Naive B cell (primary cell): ENCODE results near the gene EIF4E1B. TPM values are rescaled to one million over a fixed set of nuclear protein-coding genes. Genes with fewer than 3 reads are reported as not detected.
A peak's percentile ranks its signal among the peaks of the same experiment; 100 is the strongest.

Experiments
- ATAC-seq, 2 donors: fragments of 150-1000 bp; cut with Tn5 transposase; 2 replicates each; pipeline ENCODE4 v1.10.0; 2021; ENCODE audit warnings: low read depth in 2 of 2, mild to moderate bottlenecking in 2 of 2, moderate library complexity in 2 of 2
- DNase-seq: peaks from one replicate; pipeline ENCODE4 v3.0.0; 2022
- H3K27ac Mint-ChIP-seq, 6 donors: one replicate each; pipeline ENCODE4 v1.8.0; 2020 to 2022; ENCODE audit warnings: mild to moderate bottlenecking in 6 of 6, mixed read lengths in 6 of 6, moderate library complexity in 5 of 6, inconsistent platforms in 2 of 6
- H3K27me3 Mint-ChIP-seq, 3 donors: one replicate each; pipeline ENCODE4 v1.8.0; 2021 to 2022; ENCODE audit warnings: mixed read lengths in 3 of 3, mild to moderate bottlenecking in 1 of 3
- H3K36me3 Mint-ChIP-seq, 2 donors: one replicate each; pipeline ENCODE4 v1.8.0; 2020 to 2022; ENCODE audit warnings: mixed read lengths in 2 of 2, inconsistent platforms in 1 of 2, mild to moderate bottlenecking in 1 of 2
- H3K4me1 Mint-ChIP-seq, 3 donors: one replicate each; pipeline ENCODE4 v1.8.0; 2020 to 2022; ENCODE audit warnings: mixed read lengths in 3 of 3, inconsistent platforms in 1 of 3, mild to moderate bottlenecking in 1 of 3, moderate library complexity in 1 of 3
- H3K4me3 Mint-ChIP-seq, 8 donors: one replicate each; pipeline ENCODE4 v1.8.0; 2020 to 2022; ENCODE audit warnings: mild to moderate bottlenecking in 8 of 8, mixed read lengths in 8 of 8, moderate library complexity in 8 of 8, inconsistent platforms in 2 of 8
- H3K9me3 Mint-ChIP-seq, 7 donors: one replicate each; pipeline ENCODE4 v1.8.0; 2020 to 2022; ENCODE audit warnings: mixed read lengths in 7 of 7, mild to moderate bottlenecking in 5 of 7, inconsistent platforms in 2 of 7, moderate library complexity in 1 of 7
- polyA plus RNA-seq, 6 donors: library from polyadenylated mRNA; unstranded; fragments of 300-500 nt; fragmentation: Illumina TruSeq; gene quantifications; one replicate each; pipeline ENCODE4 v1.2.3, GENCODE V29; 2021; ENCODE audit warnings: low read depth in 6 of 6

Gene EIF4E1B
- polyA plus RNA-seq, 6 donors from 2014 or later: not detected

GRCh38 chr5:176659860-176660461 is 29.5 kb downstream of the EIF4E1B start:
- Mint-ChIP-seq H3K4me3 (peak overlapping the region in 5 of 8 donors; percentile 39 to 81 (median 64)), H3K27me3 (peaks cover 10 to 21% (median 15%) of the 10 kb centered on the region in 3 donors), H3K9me3 (peaks cover 0 to 1% (median 0%) of the 10 kb centered on the region in 7 donors), H3K4me1 (peaks cover 28 to 38% (median 36%) of the 10 kb centered on the region in 3 donors), H3K36me3 (no peaks in the 10 kb centered on the region), H3K27ac (no peak overlapping the region)
- DNase-seq (no peak), ATAC-seq (no peak)

- H3K27ac Mint-ChIP-seq: peak overlapping the region in 1 of 6 donors; percentile 95
- no peaks in the 10 kb centered on the region for H3K36me3 Mint-ChIP-seq
- peaks cover 0 to 2% (median 0%) of the 10 kb centered on the region in 7 donors for H3K9me3 Mint-ChIP-seq
- DNase-seq (no peak), ATAC-seq (peak; percentile 41 to 45)
- peak overlapping the region in 3 of 8 donors; percentile 6 to 75 (median 54) for H3K4me3 Mint-ChIP-seq
- H3K27me3 Mint-ChIP-seq: peaks cover 14 to 26% (median 20%) of the 10 kb centered on the region in 3 donors
- H3K4me1 Mint-ChIP-seq: peaks cover 28 to 38% (median 36%) of the 10 kb centered on the region in 3 donors
Observed at GRCh38 chr5:176660530-176660859, 30.0 kb downstream of the EIF4E1B start.

GRCh38 chr5:176660860-176661641 is 30.6 kb downstream of the EIF4E1B start:
- Mint-ChIP-seq H3K9me3 (peaks cover 0 to 4% (median 0%) of the 10 kb centered on the region in 7 donors), H3K4me3 (peak overlapping the region in 4 of 8 donors; percentile 29 to 68 (median 30)), H3K4me1 (peaks cover 28 to 38% (median 36%) of the 10 kb centered on the region in 3 donors), H3K27me3 (peaks cover 16 to 29% (median 24%) of the 10 kb centered on the region in 3 donors), H3K36me3 (no peaks in the 10 kb centered on the region), H3K27ac (peak overlapping the region in 4 of 6 donors; percentile 34 to 95 (median 74))
- ATAC-seq: peak; percentile 80 to 82
- DNase-seq: peak; percentile 75

GRCh38 chr5:176661676-176662075 is 31.2 kb downstream of the EIF4E1B start:
- no peak for DNase-seq
- Mint-ChIP-seq H3K4me3 (no peak overlapping the region), H3K4me1 (peaks cover 28 to 38% (median 36%) of the 10 kb centered on the region in 3 donors)

GRCh38 chr5:176662371-176663333 is 32.2 kb downstream of the EIF4E1B start:
- no peak overlapping the region for H3K27ac Mint-ChIP-seq
- no peak overlapping the region for H3K4me3 Mint-ChIP-seq
- H3K9me3 Mint-ChIP-seq: peaks cover 0 to 4% (median 0%) of the 10 kb centered on the region in 7 donors
- DNase-seq: no peak
- no peak for ATAC-seq
- H3K4me1 Mint-ChIP-seq: peaks cover 28 to 35% (median 35%) of the 10 kb centered on the region in 3 donors
- H3K36me3 Mint-ChIP-seq: no peaks in the 10 kb centered on the region
- peaks cover 21 to 40% (median 30%) of the 10 kb centered on the region in 3 donors for H3K27me3 Mint-ChIP-seq

More at GRCh38 chr5:176661676-176662075, 31.2 kb downstream of the EIF4E1B start:
- peak overlapping the region in 2 of 6 donors; percentile 74 to 92 for H3K27ac Mint-ChIP-seq
- H3K9me3 Mint-ChIP-seq: peaks cover 0 to 4% (median 0%) of the 10 kb centered on the region in 7 donors
- H3K36me3 Mint-ChIP-seq: no peaks in the 10 kb centered on the region
- peaks cover 20 to 33% (median 24%) of the 10 kb centered on the region in 3 donors for H3K27me3 Mint-ChIP-seq
- no peak for ATAC-seq

- Mint-ChIP-seq H3K36me3 (no peaks in the 10 kb centered on the region), H3K27me3 (peaks cover 25 to 49% (median 36%) of the 10 kb centered on the region in 3 donors), H3K27ac (no peak overlapping the region), H3K4me1 (peaks cover 22 to 26% (median 26%) of the 10 kb centered on the region in 3 donors), H3K9me3 (peaks cover 0 to 4% (median 0%) of the 10 kb centered on the region in 7 donors), H3K4me3 (no peak overlapping the region)
- DNase-seq (no peak), ATAC-seq (no peak)
Observed at GRCh38 chr5:176663566-176663965, 33.1 kb downstream of the EIF4E1B start.

GRCh38 chr5:176664479-176664878 is 34.0 kb downstream of the EIF4E1B start:
- Mint-ChIP-seq H3K27ac (no peak overlapping the region), H3K27me3 (peaks cover 33 to 56% (median 44%) of the 10 kb centered on the region in 3 donors), H3K4me3 (no peak overlapping the region), H3K9me3 (peaks cover 0 to 4% (median 0%) of the 10 kb centered on the region in 7 donors), H3K4me1 (peaks cover 14 to 17% (median 17%) of the 10 kb centered on the region in 3 donors), H3K36me3 (no peaks in the 10 kb centered on the region)
- ATAC-seq (no peak), DNase-seq (no peak)

GRCh38 chr5:176664886-176665285 is 34.4 kb downstream of the EIF4E1B start:
- H3K36me3 Mint-ChIP-seq: no peaks in the 10 kb centered on the region

GRCh38 chr5:176665517-176665916 is 35.0 kb downstream of the EIF4E1B start:
- Mint-ChIP-seq H3K27me3 (peaks cover 36 to 59% (median 46%) of the 10 kb centered on the region in 3 donors), H3K36me3 (no peaks in the 10 kb centered on the region), H3K4me3 (no peak overlapping the region), H3K4me1 (peaks cover 4 to 8% (median 7%) of the 10 kb centered on the region in 3 donors), H3K27ac (peak overlapping the region in 2 of 6 donors; percentile 41 to 86), H3K9me3 (peaks cover 0 to 4% (median 0%) of the 10 kb centered on the region in 7 donors)
- DNase-seq (no peak), ATAC-seq (no peak)

More at GRCh38 chr5:176664886-176665285, 34.4 kb downstream of the EIF4E1B start:
- Mint-ChIP-seq H3K9me3 (peaks cover 0 to 4% (median 0%) of the 10 kb centered on the region in 7 donors), H3K27ac (no peak overlapping the region), H3K4me3 (no peak overlapping the region), H3K4me1 (peaks cover 10 to 14% (median 13%) of the 10 kb centered on the region in 3 donors), H3K27me3 (peaks cover 36 to 56% (median 46%) of the 10 kb centered on the region in 3 donors)
- DNase-seq (no peak), ATAC-seq (no peak)

- Mint-ChIP-seq H3K4me1 (peaks cover 0 to 4% (median 0%) of the 10 kb centered on the region in 3 donors), H3K36me3 (no peaks in the 10 kb centered on the region), H3K4me3 (no peak overlapping the region), H3K9me3 (peaks cover 0 to 4% (median 0%) of the 10 kb centered on the region in 7 donors), H3K27me3 (peaks cover 40 to 79% (median 64%) of the 10 kb centered on the region in 3 donors), H3K27ac (peak overlapping the region in 1 of 6 donors; percentile 33)
- ATAC-seq (no peak), DNase-seq (no peak)
Observed at GRCh38 chr5:176667637-176668036, 37.2 kb downstream of the EIF4E1B start.

- H3K27ac Mint-ChIP-seq: peak overlapping the region in 1 of 6 donors; percentile 72
- peaks cover 0 to 3% (median 0%) of the 10 kb centered on the region in 7 donors for H3K9me3 Mint-ChIP-seq
- H3K27me3 Mint-ChIP-seq: peaks cover 33 to 73% (median 63%) of the 10 kb centered on the region in 3 donors
- peaks cover 0 to 4% (median 0%) of the 10 kb centered on the region in 3 donors for H3K4me1 Mint-ChIP-seq
- no peak for DNase-seq
- no peak overlapping the region for H3K4me3 Mint-ChIP-seq
- no peak for ATAC-seq
- no peaks in the 10 kb centered on the region for H3K36me3 Mint-ChIP-seq
Observed at GRCh38 chr5:176670449-176670848, 40.0 kb downstream of the EIF4E1B start.

GRCh38 chr5:176671399-176671798 is 40.9 kb downstream of the EIF4E1B start:
- ATAC-seq (no peak), DNase-seq (no peak)
- Mint-ChIP-seq H3K27me3 (peaks cover 29 to 70% (median 59%) of the 10 kb centered on the region in 3 donors), H3K4me1 (peaks cover 0 to 4% (median 0%) of the 10 kb centered on the region in 3 donors), H3K9me3 (no peaks in the 10 kb centered on the region), H3K36me3 (no peaks in the 10 kb centered on the region), H3K27ac (peak overlapping the region in 1 of 6 donors; percentile 64), H3K4me3 (peak overlapping the region in 1 of 8 donors; percentile 42)
